GM12872 (cell line): ENCODE results near the gene BOD1L2.
A peak's percentile ranks its signal among the peaks of the same experiment; 100 is the strongest.

Experiments used
- CTCF ChIP-seq: IDR thresholded peaks from 3 replicates; pipeline ENCODE4 v1.5.1; 2011; ENCODE audit warnings: low read depth, mild to moderate bottlenecking, low read length, moderate library complexity; ENCODE audit not compliant: insufficient read depth

The BOD1L2 gene

GRCh38 chr18:57125627-57126026, 21.3 kb upstream of the BOD1L2 start:
- no peak for TF ChIP-seq CTCF

GRCh38 chr18:57128220-57128932, 18.5 kb upstream of the BOD1L2 start:
- TF ChIP-seq CTCF: no peak

GRCh38 chr18:57131101-57131500, 15.8 kb upstream of the BOD1L2 start:
- TF ChIP-seq CTCF: no peak

GRCh38 chr18:57131782-57132181, 15.1 kb upstream of the BOD1L2 start:
- TF ChIP-seq CTCF: no peak

- TF ChIP-seq CTCF: no peak
These were observed 12.2 kb upstream of the BOD1L2 start for GRCh38 chr18:57134618-57135135.

- peak; percentile 17; the same call in 1 of the 3 replicates for TF ChIP-seq CTCF
These were observed 11.2 kb upstream of the BOD1L2 start for GRCh38 chr18:57135699-57136098.

GRCh38 chr18:57137847-57138246, 9.0 kb upstream of the BOD1L2 start:
- no peak for TF ChIP-seq CTCF
